Mucosa of rectum (tissue), 2 donors: ENCODE results near the gene SHF.

Source experiments
- H3K27ac ChIP-seq, 2 donors: one replicate each; pipeline ENCODE4 v1.7.0; 2013; ENCODE audit warnings: inconsistent platforms in 2 of 2, low read depth in 2 of 2, low read length in 2 of 2
- H3K27me3 ChIP-seq, 2 donors: one replicate each; pipeline ENCODE4 v1.7.0; 2013; ENCODE audit warnings: low read length in 2 of 2; ENCODE audit not compliant: control insufficient read depth in 2 of 2, insufficient read depth in 2 of 2
- H3K36me3 ChIP-seq, 2 donors: one replicate each; pipeline ENCODE4 v1.7.0; 2013; ENCODE audit warnings: low read length in 2 of 2; ENCODE audit not compliant: control insufficient read depth in 2 of 2, insufficient read depth in 2 of 2
- H3K4me1 ChIP-seq, 2 donors: one replicate each; pipeline ENCODE4 v1.7.0; 2013; ENCODE audit warnings: low read length in 2 of 2, mild to moderate bottlenecking in 1 of 2; ENCODE audit not compliant: control insufficient read depth in 2 of 2, insufficient read depth in 2 of 2
- H3K4me3 ChIP-seq, 2 donors: one replicate each; pipeline ENCODE4 v1.7.0; 2013; ENCODE audit warnings: low read length in 2 of 2
- H3K9ac ChIP-seq, 2 donors: one replicate each; pipeline ENCODE4 v1.7.0; 2013; ENCODE audit warnings: low read length in 2 of 2, low read depth in 1 of 2, mild to moderate bottlenecking in 1 of 2
- H3K9me3 ChIP-seq, 2 donors: one replicate each; pipeline ENCODE4 v1.7.0; 2013; ENCODE audit warnings: low read length in 2 of 2; ENCODE audit not compliant: control insufficient read depth in 2 of 2
- donor health status: healthy.
- donor health status: Normal muscosa, but diverticular disease.

The SHF gene

GRCh38 chr15:45128971-45129639 lies 58.7 kb downstream of the SHF start:
- peaks cover 40 to 47% of the 10 kb centered on the region in 2 donors for H3K27me3 ChIP-seq
- no peak overlapping the region for H3K27ac ChIP-seq
- H3K4me3 ChIP-seq: peak overlapping the region; percentile 33 to 42
- peaks cover 3 to 5% of the 10 kb centered on the region in 2 donors for H3K4me1 ChIP-seq
- H3K9ac ChIP-seq: no peak overlapping the region
- H3K36me3 ChIP-seq: no peaks in the 10 kb centered on the region
- no peaks in the 10 kb centered on the region for H3K9me3 ChIP-seq

GRCh38 chr15:45126535-45127158 lies 61.1 kb downstream of the SHF start:
- H3K9me3 ChIP-seq: no peaks in the 10 kb centered on the region
- peaks cover 36 to 40% of the 10 kb centered on the region in 2 donors for H3K27me3 ChIP-seq

GRCh38 chr15:45123397-45123796 lies 64.4 kb downstream of the SHF start:
- Histone ChIP-seq H3K4me1 (no peaks in the 10 kb centered on the region), H3K9me3 (no peaks in the 10 kb centered on the region), H3K27me3 (peaks cover 22 to 27% of the 10 kb centered on the region in 2 donors), H3K4me3 (no peak overlapping the region), H3K9ac (no peak overlapping the region), H3K27ac (no peak overlapping the region), H3K36me3 (no peaks in the 10 kb centered on the region)

More at GRCh38 chr15:45126535-45127158, 61.1 kb downstream of the SHF start:
- H3K4me3 ChIP-seq: no peak overlapping the region
- peaks cover 3 to 5% of the 10 kb centered on the region in 2 donors for H3K4me1 ChIP-seq
- H3K9ac ChIP-seq: no peak overlapping the region
- no peak overlapping the region for H3K27ac ChIP-seq
- no peaks in the 10 kb centered on the region for H3K36me3 ChIP-seq

GRCh38 chr15:45122719-45123118 lies 65.0 kb downstream of the SHF start:
- no peak overlapping the region for H3K27ac ChIP-seq

GRCh38 chr15:45121706-45122417 lies 65.9 kb downstream of the SHF start:
- Histone ChIP-seq H3K27me3 (peaks cover 18 to 21% of the 10 kb centered on the region in 2 donors), H3K9ac (no peak overlapping the region), H3K27ac (no peak overlapping the region), H3K9me3 (no peaks in the 10 kb centered on the region), H3K36me3 (no peaks in the 10 kb centered on the region), H3K4me1 (peaks cover 0 to 2% of the 10 kb centered on the region in 2 donors), H3K4me3 (no peak overlapping the region)

More at GRCh38 chr15:45122719-45123118, 65.0 kb downstream of the SHF start:
- H3K4me3 ChIP-seq: no peak overlapping the region
- H3K36me3 ChIP-seq: no peaks in the 10 kb centered on the region
- peaks cover 15 to 20% of the 10 kb centered on the region in 2 donors for H3K27me3 ChIP-seq
- no peaks in the 10 kb centered on the region for H3K9me3 ChIP-seq
- H3K4me1 ChIP-seq: peaks cover 0 to 1% of the 10 kb centered on the region in 2 donors
- no peak overlapping the region for H3K9ac ChIP-seq

- Histone ChIP-seq H3K9ac (no peak overlapping the region), H3K27me3 (peaks cover 19 to 20% of the 10 kb centered on the region in 2 donors), H3K27ac (no peak overlapping the region), H3K9me3 (no peaks in the 10 kb centered on the region), H3K4me3 (no peak overlapping the region), H3K36me3 (no peaks in the 10 kb centered on the region), H3K4me1 (peaks cover 0 to 2% of the 10 kb centered on the region in 2 donors)
Measured at GRCh38 chr15:45121020-45121419, 66.7 kb downstream of the SHF start.

GRCh38 chr15:45120081-45120972 lies 67.4 kb downstream of the SHF start:
- H3K9me3 ChIP-seq: no peaks in the 10 kb centered on the region
- no peak overlapping the region for H3K27ac ChIP-seq
- no peak overlapping the region for H3K4me3 ChIP-seq
- H3K27me3 ChIP-seq: peaks cover 21 to 23% of the 10 kb centered on the region in 2 donors
- H3K4me1 ChIP-seq: peaks cover 0 to 2% of the 10 kb centered on the region in 2 donors
- H3K36me3 ChIP-seq: no peaks in the 10 kb centered on the region
- H3K9ac ChIP-seq: no peak overlapping the region

- Histone ChIP-seq H3K9me3 (no peaks in the 10 kb centered on the region), H3K4me3 (no peak overlapping the region), H3K27ac (no peak overlapping the region), H3K27me3 (peaks cover 29 to 34% of the 10 kb centered on the region in 2 donors), H3K36me3 (no peaks in the 10 kb centered on the region), H3K4me1 (peaks cover 5 to 8% of the 10 kb centered on the region in 2 donors), H3K9ac (no peak overlapping the region)
Measured at GRCh38 chr15:45118996-45119395, 68.8 kb downstream of the SHF start.

GRCh38 chr15:45118131-45118588 lies 69.6 kb downstream of the SHF start:
- H3K4me3 ChIP-seq: peak overlapping the region in 1 of 2 donors; percentile 26
- no peak overlapping the region for H3K9ac ChIP-seq
- H3K4me1 ChIP-seq: peaks cover 12% of the 10 kb centered on the region in 2 donors
- no peaks in the 10 kb centered on the region for H3K9me3 ChIP-seq
- no peak overlapping the region for H3K27ac ChIP-seq
- peaks cover 37 to 42% of the 10 kb centered on the region in 2 donors for H3K27me3 ChIP-seq
- no peaks in the 10 kb centered on the region for H3K36me3 ChIP-seq
